GM20000 (cell line): ENCODE results near the gene PNLIPRP2.

ENCODE experiments used
- DNase-seq: peaks from one replicate; pipeline ENCODE4 v3.0.0; 2012; ENCODE audit warnings: low spot score
- CTCF ChIP-seq: IDR thresholded peaks from 2 replicates; pipeline ENCODE4 v1.5.1; 2012; ENCODE audit warnings: mild to moderate bottlenecking, control low read depth; ENCODE audit errors: extremely low read depth, missing control alignments

The PNLIPRP2 gene

GRCh38 chr10:116606061-116606483 is 14.7 kb upstream of the PNLIPRP2 start:
- no peak for DNase-seq
- TF ChIP-seq CTCF: no peak

GRCh38 chr10:116607336-116607735 is 13.4 kb upstream of the PNLIPRP2 start:
- TF ChIP-seq CTCF: no peak
- no peak for DNase-seq

- DNase-seq: no peak
- no peak for TF ChIP-seq CTCF
Measured at GRCh38 chr10:116608686-116609594, 11.8 kb upstream of the PNLIPRP2 start.

DNA sequence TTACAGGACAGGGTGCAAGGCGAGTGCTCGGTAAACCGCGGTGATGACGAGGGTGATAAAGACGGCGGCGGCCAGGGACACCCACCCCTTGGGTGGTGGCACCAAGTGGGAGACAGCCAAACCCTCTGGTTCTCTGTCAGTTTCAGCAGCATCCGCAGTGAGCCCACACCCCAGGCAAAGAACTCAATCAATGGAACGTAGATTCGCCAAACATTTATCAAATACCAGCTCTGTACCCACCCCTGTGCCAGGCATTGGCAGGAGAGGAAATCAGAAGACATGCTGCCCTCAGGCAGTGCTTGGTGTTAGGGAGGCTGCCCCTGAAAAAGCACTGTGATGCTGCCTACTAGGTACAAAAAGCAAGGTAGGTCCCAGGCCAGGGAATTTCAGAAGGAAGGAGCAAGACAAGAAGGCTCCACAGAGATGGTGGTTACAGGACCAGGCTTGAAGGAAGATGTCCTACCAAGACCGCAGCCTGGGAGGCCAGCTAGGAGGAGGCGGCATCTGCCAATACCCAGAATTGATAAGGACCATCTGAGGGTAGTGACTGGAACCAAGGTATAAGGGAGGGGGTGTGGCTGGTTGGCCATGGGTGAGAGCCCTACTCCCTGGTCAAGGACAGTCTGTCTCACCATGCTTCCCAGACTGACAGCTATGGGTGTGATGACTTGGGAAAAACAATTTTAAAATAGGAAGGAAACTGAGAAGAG is 10.2 kb upstream of the PNLIPRP2 start:
- TF ChIP-seq CTCF: no peak
- DNase-seq: no peak

GRCh38 chr10:116611153-116611545 is 9.6 kb upstream of the PNLIPRP2 start:
- DNase-seq: no peak
- no peak for TF ChIP-seq CTCF

- no peak for DNase-seq
- TF ChIP-seq CTCF: no peak
Measured at GRCh38 chr10:116612107-116612769, 8.5 kb upstream of the PNLIPRP2 start.

- no peak for DNase-seq
- no peak for TF ChIP-seq CTCF
Measured at GRCh38 chr10:116613471-116613870, 7.3 kb upstream of the PNLIPRP2 start.
